ENCODE results near the gene ARHGEF12.

DNA sequence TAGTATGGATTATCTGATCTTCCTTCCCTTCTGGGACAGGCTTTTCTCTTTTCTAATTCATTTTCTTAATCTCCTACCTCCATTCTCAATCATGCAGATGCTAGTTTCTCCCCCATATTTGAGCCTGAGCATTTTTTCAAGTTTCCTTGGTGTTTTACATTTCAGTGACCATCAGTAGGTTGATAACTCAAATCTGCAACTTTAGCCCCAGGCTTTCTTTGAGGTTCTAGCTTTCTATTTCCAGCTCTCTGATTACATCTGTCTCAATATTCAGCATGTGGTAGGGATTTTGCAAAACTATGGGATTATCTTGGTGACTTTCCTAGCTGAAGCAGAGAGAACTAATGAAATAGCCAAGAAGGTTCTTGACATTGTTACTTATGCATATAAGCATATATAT is 67.8 kb downstream of the ARHGEF12 start:
- TF ChIP-seq, protein P1, sequence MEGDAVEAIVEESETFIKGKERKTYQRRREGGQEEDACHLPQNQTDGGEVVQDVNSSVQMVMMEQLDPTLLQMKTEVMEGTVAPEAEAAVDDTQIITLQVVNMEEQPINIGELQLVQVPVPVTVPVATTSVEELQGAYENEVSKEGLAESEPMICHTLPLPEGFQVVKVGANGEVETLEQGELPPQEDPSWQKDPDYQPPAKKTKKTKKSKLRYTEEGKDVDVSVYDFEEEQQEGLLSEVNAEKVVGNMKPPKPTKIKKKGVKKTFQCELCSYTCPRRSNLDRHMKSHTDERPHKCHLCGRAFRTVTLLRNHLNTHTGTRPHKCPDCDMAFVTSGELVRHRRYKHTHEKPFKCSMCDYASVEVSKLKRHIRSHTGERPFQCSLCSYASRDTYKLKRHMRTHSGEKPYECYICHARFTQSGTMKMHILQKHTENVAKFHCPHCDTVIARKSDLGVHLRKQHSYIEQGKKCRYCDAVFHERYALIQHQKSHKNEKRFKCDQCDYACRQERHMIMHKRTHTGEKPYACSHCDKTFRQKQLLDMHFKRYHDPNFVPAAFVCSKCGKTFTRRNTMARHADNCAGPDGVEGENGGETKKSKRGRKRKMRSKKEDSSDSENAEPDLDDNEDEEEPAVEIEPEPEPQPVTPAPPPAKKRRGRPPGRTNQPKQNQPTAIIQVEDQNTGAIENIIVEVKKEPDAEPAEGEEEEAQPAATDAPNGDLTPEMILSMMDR (conservative IDR thresholded peaks at IDR 0.05; ENCODE audit: low read depth, low read length), result no peak
- no peak for TF ChIP-seq EZH2 (IDR thresholded peaks at IDR 0.05; ENCODE audit: borderline replicate concordance, low read depth, low read length, poor library complexity, severe bottlenecking)
